M059J (cell line): ENCODE data around the gene LHFPL3. TPM values are rescaled to one million over a fixed set of nuclear protein-coding genes. Genes with fewer than 3 reads are reported as not detected.
A peak's percentile ranks its signal among the peaks of the same experiment; 100 is the strongest.
"Not testable (repeated sequence)": the region's sequence is repeated elsewhere in the genome, so short reads cannot be mapped to it uniquely, and the experiment has no call there.

Experiments used
- DNase-seq: peaks from one replicate; pipeline ENCODE4 v3.0.0-alpha.2; 2012; ENCODE audit warnings: low read depth
- total RNA-seq: library from RNA; depleted of rRNA; stranded (reverse); fragments of >200 nt; shearing (Covaris generic); gene quantifications from 2 replicates; pipeline ENCODE4 v1.2.3, GENCODE V29; 2014

Gene LHFPL3
- total RNA-seq, 1 experiment from 2014 or later, result not detected

DNA sequence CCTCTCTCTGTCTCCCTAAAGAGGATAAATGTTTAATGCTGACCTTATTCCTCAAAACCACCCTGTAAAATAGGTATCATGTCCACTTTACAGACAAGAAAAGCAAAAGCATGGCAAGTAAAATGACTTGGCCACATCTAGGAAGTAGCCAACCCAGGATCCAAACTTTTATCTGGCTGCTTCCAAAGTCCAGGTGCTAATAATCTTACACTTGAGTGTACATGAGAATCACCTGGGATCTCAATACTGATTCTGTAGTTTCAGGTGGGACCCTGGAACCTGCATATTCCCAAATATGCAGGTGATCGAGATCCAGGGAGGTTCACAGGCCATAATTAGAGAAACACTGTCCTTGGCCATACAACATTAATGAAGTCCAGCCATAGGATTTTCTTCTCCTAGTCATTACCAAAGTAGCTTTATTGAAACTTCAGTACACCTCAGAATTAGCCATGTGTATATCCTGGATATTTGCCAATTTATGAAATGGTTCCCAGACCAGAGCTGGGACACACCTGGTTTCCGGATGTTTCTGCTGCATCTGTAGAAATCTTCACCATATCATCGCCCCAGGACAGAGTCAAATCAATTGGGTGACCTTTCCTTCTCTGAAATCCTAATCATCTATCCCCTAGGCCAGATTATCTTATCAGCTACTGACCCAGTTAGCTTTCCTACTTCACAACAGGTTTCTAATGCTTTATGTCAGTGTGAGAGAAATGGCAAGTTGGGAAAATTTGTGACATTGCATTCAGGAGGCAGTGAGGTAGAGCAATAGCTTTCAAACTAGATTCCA, 566.5 kb downstream of the LHFPL3 start:
- DNase-seq, result no peak

DNA sequence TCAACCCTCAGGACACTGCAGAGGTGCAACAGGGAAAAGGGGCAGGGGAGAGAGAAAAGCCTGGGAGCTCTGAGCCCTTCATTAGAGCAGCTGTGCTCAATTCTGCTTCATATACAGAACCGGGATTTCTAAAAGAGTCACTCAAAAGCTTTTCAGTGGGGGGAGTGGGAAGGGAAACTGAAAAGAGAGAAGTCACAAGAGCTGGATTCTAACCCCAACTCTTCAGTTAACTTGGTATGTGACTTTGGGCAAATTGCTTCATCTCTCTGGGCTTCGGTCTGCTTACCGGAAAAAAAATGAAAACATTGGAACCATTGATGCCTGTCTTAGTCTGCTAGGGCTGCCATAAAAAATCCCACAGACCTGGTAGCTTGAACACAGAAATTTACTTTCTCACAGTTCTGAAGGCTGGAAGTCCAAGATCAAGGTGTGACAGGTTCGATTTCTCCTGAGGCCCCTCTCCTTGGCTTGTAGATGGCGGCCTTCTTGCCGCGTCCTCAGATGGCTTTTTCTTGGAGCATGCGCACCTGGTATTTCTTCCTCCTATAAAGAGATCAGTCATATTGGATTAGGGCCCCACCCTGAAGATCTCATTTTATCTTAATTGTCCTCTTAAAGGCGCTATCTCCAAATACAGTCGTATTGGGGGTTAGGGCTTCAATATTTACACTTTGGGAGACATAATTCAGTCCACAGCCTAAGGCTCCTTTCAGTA, 567.3 kb downstream of the LHFPL3 start:
- no peak for DNase-seq

DNA sequence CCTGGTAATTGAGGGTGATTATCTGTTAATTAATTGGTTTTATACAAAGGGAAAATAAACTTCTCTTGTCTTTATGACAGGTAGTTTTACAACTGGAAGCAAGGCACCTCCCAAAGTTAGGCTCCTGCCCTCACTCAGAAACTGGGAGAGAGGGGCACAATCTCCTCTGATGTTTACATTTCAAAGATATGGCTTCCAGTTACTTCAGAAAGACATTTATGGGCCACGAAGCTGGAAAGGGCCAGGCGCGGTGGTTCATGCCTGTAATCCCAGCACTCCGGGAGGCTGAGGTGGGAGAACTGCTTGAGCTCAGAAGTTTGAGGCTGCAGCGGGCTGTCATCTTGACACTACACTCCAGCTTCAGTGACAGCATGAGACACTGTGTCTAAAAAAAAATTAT, 570.0 kb downstream of the LHFPL3 start:
- DNase-seq, result no peak

DNA sequence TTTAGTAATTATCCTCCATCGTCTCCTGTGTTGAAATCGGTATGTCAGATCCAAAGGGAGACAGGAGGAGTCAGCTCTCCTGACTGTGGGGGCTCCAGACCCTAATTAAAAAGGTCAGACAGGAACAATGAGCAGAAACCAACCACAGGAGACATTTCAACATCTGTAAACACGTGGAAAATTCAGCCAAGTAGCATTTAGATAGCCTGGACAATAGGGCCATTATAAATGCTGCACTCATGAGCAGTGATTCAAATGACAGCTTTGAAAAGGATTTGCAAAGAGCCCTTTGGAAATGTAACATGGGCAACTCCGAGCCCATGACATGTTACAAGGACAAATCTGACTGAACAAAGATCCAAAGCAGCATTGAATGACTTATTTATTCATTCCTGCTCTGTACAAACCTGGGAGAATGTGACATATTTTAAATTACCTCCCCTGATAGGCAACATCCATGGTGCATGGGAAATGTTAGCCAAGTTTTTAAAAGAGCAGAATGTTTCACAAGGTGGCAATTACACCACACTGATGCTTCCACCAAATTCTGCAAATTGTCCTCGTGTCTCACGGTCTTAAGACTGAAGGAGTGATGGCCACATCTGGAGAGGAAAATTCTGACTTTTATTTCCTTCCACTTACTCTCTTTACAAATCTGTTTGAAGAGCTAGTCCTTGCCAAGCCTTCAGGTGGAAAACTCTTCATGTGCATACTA, 572.3 kb downstream of the LHFPL3 start:
- no peak for DNase-seq

DNA sequence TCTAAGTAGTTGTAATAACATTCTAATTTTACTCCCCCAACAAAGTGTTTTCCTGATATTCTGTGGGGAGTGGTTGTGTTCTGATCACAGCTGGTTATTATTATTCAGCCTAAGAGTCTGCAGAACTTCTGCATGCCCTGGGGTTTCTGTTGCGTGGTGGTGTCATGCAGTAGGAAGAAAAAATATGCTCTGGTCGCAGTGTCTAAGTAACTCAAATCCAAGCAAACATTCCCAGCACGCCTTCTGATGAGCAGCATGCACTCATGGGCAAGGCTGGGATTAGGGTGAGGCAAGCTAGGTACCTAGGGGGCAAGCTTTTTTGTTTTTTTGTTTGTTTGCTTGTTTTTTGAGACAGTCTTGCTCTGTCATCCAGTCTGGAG, 572.8 kb downstream of the LHFPL3 start:
- DNase-seq, result no peak

DNA sequence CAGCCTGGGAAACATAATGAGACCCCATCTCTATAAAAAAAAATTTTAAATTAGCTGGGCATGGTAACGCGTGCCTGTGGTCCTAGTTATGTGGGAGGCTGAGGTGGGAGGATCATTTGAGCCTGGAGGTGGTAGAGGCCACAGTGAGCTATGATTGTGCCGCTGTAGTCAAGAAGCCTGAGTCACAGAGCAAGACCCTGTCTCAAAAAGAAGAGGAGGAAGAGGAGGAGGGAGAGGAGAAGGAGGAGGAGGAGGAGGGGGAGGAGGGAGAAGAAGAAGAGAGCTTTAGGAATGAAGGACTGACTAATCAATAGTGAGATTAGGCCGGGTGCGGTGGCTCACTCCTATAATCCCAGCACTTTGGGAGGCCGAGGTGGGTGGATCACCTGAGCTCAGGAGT, 573.8 kb downstream of the LHFPL3 start:
- no peak for DNase-seq

DNA sequence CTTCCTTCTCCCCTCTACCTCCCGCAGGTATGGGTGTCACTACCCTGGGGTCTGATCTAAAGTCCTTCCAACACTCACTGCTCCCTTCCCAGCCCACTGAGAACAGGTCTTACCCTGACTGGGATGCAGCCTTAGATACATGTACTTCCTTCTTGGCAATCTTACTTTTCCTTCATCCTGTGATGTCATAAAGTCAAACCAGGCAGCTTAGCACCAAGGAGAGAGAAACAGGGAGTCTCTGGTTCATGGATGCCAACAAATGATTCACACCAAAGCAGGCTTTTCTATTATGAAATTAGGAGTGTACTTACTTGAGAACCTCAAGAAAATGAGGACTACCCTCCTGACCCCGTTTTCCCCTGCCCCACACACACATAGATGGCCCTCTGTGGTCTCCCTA, 574.6 kb downstream of the LHFPL3 start:
- peak; percentile 20 for DNase-seq

DNA sequence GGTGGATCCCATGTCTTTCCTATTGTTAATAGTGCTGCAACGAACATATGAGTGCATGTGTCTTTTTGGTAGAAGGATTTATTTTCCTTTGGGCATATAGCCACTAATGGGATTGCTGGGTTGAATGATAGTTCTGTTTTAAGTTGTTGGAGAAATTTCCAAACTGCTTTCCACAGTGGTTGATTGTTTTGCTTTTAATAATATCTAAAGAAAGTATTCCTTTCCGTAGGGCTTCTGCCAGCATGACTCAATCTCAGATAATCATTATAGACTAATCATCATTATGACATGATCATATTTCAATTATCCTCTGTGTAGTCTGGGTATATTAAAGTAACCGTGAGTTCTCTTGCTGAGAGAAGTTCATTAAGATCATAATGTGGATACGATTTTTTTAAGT, 575.4 kb downstream of the LHFPL3 start:
- DNase-seq, result no peak

DNA sequence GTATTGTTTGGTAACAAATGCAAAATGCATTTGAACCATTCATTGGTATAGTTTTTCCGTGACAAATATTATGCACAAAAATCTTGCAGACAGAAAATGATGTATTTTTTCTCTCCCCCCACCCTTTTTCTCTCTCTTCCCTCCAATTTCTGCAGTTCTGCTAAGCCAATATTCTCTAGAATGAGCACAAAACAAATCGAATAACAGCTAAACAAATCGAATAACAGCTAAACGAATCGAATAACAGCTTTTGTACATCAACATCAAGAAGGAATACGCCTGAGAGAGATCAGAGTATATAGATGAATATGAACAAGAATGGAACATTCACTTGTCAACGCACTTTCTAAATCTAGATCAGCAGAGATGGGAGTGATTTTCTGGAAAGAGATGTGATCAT, 577.6 kb downstream of the LHFPL3 start:
- DNase-seq, result no peak

DNA sequence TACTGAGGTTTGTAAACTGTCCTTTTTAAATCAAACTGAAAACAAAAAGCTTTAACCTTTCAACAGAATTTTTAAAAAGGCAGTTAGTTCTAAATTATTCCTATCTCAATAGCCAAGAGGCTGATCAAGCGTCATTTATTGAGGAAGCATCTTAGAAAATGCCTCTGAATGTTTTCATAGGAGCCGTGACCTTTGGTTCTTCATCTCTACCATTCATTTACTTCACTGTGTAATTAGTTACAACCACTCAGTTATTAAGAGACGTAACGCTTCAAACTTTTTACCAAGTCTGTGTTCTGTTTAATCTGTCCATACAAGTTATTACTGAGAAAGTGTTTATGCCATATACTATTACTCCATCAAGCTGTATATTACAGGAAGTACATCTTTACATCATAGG, 578.2 kb downstream of the LHFPL3 start:
- DNase-seq, result no peak

DNA sequence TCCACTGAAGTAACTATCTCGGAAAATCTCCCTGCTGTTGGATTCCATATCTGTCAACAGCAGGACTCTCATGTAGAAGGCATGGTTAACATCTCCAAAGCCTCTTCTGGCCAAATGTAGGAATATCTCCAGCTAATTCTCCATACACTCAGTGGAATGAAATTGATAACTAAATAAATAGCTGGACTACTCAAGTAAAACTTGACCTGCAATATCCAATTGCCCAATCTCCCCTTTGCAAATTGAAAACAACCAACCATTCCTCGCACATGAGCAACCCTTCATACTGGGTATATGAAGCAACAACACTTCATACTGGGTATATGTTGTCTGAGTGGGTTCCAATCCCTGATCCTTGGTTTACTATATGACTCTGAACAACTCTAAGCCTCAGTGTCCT, 580.2 kb downstream of the LHFPL3 start:
- no peak for DNase-seq

DNA sequence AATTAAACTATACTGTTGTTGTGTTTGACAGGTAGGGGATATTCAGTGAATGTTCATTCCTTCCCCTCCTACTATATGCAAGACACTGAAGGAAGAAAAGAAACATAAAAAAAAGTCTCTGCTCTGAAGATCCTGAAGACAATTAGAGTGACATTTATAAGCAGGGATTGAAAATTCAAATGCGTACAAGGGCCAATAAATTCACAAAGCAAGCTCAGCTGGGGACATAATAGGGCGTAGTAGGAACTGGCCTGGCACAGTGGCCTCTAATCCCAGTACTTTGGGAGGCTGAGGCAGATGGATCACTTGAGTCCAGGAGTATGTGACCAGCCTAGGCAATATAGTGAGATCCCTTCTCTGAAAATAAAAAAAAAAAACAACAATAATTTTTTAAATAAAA, 580.7 kb downstream of the LHFPL3 start:
- DNase-seq, result no peak

DNA sequence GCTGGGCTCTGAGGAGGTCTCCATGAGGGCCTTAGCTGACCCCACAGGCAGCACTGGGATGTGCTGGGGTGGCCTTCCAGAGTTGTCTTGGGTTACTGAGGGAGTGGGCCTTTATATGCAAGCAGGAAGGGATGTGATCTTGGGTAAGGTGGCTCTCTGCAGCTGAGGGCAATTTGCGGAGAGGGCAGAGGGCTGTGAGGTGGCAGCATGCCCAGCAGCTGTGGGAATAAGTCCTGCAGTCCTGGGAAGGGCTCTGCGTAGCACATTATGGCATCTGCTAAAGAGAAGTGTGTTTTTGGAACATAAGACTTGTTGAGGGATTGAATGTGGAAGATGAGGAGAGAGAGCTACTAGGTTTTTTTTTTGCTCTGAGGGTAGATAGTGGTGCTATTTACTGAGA, 586.0 kb downstream of the LHFPL3 start:
- DNase-seq, result peak; percentile 19

DNA sequence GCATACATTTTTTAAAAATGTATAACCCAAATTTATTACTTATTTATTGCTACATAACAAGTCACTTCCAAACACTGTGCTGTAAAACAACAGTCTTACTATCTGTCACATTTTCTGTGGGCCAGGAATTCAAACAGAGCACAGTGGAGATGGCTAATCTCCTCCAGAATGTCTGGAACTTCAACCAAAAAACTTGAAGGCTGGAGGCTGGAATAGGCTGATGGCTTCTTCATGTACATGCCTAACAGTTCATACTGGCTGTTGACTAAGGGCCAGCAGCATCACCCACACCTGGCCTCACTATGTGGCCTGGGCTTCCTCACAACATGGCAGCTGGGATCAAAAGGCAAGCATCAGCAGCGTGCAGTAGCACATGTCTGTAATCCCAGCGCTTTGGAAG, 593.2 kb downstream of the LHFPL3 start:
- no peak for DNase-seq

DNA sequence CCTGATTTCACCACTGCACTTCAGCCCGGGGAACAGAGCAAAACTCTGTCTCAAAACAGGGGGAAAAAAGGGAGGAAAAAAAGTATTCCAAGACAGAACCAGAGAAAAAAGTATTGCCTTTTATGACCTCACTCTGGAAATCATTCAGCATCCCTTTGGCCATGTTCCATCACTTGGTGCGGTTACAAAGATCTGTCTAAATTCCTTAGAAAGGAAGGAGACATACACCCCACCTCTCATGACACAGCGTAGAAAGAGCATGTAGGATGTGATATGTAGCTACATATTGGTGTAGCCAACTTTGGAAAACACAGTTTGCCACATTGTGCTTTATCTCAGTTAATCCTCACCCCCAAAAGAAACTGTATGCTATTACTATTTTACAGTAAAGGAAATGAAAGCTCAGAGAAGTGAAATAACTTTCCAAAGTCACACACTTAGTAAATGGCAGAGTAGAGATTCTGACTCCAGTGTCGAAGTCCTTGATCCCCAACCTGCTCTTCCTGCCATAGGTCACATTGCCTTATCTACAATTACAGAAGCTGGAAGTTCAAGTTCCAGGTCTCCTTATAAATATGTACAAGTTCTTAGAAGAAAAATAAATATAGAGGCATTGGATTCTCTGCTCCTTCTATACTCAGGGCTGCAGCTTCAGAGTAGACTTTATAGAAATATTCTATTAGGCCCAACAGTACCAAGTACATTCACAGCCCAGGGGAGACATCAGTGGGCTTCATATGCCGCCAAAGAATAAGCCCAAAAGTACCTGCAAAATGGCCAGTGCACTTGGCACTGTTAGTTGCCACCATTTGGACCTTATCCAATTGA, 594.0 kb downstream of the LHFPL3 start:
- DNase-seq, result peak; percentile 20

DNA sequence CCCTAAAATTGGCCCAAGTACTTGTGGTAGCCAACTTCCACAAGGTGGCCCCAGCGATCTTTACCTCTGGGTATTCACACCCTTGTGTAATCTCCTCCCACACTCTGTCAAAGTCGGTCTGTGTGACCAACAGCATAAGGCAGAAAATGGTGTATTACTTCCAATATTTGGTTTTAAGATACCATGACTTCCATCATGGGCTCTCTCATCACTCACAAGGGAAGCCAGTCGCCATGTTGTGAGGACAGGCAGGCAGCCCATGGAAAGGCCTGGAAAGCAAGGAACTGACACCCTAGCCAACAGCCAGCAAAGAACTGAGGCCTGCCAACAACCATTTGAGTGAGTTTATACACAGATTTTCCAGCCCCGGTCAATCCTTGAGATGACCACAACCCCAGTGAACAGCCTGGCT, 594.6 kb downstream of the LHFPL3 start:
- peak; percentile 88 for DNase-seq

DNA sequence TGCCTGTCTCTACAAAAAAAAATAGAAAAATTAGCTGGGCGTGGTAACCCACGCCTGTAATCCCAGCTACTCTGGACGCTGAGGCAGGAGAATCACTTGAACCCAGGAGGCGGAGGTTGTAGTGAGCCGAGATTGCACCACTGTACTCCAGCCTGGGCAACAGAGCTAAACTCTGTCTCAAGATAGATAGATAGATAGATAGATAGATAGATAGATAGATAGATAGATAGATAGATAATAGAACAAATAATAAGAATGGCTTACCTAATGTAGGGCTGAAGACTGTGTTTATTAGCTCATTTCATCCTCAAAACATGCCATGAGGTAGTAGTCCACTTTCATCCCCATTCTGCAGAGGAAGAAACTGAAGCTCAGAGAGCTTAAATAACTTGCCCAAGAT, 597.8 kb downstream of the LHFPL3 start:
- not testable (repeated sequence) for DNase-seq

DNA sequence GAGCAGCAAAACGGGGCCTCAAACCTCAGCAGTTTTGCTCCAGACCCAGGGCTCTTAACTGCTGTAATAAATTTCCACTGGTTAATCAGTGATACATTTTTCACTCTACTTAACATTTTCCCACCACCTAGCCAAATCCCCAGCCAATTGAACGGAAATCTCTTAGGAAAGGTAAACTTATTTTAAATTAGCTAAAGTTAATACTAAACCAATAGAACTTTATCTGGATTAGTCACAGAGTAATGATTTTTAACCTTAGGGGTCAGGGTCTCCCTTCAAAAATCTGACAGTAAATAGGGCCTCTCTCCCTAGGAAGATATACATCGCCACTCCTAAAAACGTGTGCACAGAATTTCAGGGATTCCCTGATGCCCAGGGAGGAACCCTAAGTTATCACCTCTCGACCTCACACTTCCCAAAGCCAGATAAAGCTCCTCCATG, 598.2 kb downstream of the LHFPL3 start:
- no peak for DNase-seq

DNA sequence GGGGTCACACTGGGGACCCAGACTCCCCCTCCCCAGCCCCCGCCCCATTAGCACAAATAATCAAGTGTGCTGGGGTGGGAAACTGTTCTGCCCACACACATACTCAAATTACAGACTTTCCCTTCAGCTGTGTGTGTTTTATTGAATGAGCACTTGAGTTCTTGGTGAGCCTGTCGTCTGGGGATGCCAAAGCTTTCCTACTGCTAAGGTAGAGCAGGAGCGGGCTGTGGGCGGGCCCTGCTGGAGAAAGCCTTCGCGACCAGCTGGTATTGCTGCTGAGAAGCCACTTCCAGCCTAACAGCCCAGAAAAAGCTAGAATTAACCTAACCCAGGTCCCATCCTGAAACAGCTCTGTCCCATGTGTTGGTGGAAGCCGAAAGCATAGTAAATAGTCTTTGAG, 598.7 kb downstream of the LHFPL3 start:
- no peak for DNase-seq

DNA sequence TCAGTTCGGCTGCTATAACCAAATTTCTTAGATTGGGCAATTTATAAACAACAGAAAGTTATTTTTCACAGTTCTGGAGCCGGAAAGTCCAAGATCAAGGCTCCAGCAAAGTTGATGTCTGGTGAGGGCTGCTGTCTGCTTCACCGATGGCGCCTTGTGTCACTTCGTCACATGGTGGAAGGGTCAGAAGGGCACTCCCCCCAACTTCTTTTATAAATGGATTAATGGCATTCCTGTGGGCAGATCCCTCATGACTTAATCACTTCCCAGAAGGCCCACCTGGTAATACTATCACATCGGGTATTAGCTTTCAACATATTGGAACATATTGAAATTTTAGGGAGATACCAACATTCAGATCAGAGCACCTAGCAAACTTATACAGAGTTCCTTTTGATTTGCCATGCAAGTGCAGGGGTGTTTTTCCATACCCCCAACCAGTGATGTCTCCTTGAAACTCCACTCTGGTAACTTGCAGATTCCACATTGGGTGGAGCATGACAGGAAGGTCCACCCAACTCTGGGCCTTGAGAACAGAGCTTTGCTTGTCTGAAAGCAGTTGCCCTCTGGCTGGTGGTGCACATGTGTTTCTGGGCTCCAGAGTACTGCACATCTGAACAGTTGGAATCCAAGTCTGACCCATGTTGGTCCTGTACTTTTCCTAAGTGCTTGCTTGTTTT, 600.5 kb downstream of the LHFPL3 start:
- no peak for DNase-seq

DNA sequence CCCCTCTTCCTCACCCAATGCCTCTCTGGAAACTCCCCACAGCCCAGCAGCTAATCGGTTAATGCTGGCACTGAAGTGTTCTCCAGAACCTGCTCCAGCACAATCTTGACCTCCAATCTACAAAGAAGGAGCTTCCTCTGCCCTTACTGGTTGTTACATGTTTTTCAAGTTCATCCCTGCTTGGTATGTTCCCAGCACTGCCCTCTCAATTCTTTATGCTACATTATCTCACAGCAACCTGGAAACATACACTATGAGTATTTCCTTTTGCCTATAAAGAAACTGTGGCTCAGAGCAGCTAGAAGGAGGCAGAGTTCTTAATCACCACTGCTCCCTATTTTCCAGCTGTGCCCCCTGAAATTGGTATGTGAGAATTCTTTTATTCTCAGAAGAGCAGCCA, 601.5 kb downstream of the LHFPL3 start:
- no peak for DNase-seq
